ENCODE measurements around the gene MAP3K9.

DNA sequence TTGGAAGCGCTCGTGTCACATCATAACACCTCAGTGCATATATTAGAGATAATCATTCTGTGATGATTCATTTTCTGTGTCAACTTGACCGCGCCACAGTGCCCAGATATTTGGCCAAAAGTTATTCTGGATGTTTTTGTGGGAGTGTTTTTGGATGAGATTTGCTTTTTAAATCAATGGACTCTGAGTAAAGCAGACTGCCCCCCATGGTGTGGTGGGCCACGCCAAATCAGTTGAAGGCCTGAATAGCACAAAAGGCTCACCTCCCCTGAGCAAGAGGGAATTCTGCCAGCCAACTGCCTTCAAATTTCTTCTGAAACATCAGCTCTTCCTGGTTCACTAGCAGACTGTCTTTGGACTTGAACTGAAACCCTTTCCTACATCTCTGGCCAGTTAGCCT, 24.6 kb upstream of the MAP3K9 start:
- TF ChIP-seq, protein P1, sequence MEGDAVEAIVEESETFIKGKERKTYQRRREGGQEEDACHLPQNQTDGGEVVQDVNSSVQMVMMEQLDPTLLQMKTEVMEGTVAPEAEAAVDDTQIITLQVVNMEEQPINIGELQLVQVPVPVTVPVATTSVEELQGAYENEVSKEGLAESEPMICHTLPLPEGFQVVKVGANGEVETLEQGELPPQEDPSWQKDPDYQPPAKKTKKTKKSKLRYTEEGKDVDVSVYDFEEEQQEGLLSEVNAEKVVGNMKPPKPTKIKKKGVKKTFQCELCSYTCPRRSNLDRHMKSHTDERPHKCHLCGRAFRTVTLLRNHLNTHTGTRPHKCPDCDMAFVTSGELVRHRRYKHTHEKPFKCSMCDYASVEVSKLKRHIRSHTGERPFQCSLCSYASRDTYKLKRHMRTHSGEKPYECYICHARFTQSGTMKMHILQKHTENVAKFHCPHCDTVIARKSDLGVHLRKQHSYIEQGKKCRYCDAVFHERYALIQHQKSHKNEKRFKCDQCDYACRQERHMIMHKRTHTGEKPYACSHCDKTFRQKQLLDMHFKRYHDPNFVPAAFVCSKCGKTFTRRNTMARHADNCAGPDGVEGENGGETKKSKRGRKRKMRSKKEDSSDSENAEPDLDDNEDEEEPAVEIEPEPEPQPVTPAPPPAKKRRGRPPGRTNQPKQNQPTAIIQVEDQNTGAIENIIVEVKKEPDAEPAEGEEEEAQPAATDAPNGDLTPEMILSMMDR (IDR thresholded peaks at IDR 0.05), result no peak
- TF ChIP-seq POLR2A (IDR thresholded peaks at IDR 0.05), result no peak
